GM19438 (cell line): ENCODE results near the gene SYNDIG1L.
"Not testable (repeated sequence)": the region's sequence is repeated elsewhere in the genome, so short reads cannot be mapped to it uniquely, and the experiment has no call there.

Experiments used
- ATAC-seq: cut with Tn5 transposase; IDR thresholded peaks from one replicate; pipeline ENCODE4 v1.9.1; 2021; ENCODE audit warnings: low read depth; ENCODE audit not compliant: unreplicated experiment

Gene SYNDIG1L

DNA sequence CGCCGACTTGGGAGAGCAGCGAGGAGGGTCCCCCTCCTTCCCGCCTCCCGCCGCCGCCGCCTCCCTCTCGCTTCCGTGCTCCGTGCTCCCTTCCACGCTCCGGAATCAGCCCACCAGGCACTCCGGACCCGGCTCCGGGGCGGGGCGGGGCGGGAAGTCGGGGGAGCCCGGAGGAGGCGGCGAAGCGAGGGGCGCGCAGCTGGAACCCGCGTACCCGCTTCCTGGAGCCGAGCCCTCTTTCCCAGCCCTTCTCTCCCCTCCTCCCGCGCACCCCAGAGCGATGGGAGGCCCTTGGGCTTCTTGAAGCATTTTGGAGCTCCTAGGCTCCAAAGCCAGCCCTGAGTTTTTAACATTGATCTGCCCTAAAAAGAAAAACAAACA lies at the start of gene SYNDIG1L:
SYNDIG1L (minus strand) TSS at position 9 of the 381 bp plus-strand sequence. CDS start 16,466 bp downstream, outside the sequence.
- ATAC-seq: no peak

DNA sequence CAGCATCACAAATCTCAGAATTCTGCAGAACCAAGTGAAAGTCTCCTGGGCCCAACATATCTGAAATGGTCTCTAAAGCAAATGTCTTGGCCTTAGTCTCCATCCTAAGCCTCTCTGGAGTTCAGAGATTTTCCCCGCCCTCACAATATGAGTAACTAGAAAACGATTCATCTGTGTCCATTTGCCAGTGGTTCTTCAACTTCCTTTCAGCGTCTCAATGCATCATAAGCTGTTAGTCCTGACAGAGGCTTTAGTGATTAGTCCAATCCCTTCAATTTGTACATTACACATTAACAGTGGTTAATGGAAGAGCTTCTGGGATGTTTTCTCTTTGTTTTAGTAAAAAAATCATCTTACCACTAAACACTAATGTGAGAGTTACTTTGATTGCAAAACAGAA lies 49.7 kb upstream of the SYNDIG1L start:
- no peak for ATAC-seq

DNA sequence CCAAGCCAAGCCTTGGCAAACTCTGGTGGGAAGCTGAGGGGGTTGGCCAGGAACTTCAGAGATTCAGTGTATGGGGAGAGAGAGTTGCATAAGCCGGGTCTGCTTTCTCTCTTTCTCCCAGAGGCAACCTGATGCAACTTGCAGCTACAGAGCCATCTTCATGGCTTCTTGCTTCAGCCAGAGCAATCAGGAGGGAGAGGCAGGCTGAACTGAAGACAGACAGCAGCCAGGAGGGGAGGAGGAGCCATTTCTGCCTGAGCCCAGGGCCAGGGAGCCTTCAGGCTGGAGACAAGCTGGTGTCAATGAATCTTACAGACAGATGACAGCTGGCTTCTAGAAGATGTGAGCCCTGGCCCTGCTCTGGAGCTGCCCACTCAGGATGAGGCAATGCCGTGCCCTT lies 48.4 kb upstream of the SYNDIG1L start:
- no peak for ATAC-seq

DNA sequence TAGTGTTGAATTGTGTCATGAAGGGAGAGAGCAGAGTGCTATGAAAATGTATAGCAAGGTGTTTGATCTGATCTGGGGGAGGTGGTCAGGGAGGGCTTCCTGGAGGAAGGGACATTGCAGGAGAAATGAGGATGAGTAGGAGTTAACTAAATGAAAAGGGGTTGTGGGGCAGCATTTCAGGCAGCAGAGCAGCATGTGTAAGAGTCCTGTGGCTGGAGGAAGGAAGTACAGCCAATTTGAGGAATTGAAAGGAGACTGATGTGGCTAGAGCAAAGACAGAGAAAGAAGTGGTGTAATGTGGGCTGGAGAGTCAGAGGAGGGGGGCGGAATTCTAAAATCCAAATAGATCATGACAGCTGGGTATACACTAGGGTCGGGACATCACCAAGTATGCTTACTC lies 46.6 kb upstream of the SYNDIG1L start:
- ATAC-seq: no peak

DNA sequence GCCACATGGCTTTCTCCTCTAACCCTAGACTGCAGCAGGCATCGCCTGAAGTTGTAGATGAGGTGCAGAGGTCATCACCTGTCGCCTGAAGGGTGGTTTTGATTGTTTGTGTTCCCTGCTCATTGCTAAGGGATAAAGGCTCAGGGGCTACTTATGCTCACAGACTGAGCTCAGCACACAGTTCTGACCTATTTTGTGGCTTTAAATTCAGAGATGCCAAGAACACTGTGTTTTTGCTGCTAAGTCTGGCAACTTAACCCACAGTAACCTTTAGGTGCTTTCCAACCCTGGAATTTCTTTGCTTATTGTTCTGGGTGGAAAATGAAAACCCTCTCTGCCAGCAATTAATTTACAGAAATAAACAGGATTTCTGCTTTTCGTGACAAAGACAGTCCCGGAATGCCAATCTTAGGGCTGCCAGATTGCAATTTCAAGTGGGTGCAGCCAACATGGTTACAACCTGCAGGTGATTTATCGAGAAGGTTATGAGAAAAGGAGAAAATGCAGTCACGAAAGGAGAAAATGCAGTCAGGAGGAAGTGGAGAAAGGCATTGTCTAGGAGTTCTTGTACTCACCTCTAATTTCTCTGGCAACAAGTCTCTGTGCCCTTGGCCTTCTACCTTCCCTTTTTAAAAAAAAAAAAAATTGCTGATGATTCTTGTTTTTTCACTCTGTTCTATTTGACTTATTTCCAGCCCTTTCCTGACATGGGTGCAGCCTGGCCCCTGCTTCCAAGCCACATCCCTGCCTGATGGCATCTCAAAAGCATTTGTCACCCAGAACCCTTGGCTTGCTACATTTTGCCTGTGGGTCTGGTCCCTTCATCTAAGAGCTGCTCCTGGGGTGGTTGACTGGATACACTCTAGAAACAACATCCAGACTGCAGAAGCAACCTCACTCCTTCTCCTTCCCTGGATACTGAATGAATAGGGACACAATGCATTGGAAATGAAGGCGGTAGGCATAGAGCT lies 43.8 kb upstream of the SYNDIG1L start:
- no peak for ATAC-seq

DNA sequence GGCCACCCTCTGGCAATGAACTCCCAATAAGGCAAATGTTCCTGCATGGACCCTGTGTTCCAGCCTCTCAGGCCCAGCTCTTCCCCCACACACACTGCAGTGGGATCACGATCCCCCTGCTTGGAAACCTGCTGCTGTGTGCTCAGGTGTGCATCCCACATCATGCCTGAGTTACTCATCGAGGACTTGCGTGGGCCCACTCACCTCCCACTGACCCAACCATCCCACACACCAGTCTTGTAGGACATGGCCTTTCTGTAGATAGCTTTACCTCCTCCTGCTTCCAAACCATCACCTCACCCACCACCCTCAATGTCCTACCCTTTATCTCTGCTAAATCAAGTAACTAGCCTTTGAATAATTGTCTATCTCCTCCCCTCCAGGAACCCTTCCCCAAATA lies 42.5 kb upstream of the SYNDIG1L start:
- ATAC-seq: no peak

DNA sequence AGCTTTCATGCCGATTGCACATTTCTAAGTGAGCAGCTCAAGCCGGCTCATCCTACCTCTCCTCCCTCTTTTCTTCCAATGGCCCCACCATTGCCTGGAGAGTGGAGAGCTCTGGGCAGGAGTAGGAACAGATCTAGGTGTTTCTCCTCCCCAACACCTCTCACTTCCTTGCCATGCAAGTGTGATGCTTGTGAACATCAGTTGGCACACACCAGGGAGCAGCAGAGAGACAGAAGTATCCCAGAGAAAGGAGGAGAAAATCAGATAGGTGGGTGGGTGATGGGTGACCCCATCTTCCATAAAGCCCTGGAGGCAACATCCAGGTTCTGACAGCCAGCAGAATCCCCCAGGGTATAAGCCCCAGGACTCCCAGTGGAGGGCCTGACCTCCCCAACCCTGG lies 39.3 kb upstream of the SYNDIG1L start:
- no peak for ATAC-seq

DNA sequence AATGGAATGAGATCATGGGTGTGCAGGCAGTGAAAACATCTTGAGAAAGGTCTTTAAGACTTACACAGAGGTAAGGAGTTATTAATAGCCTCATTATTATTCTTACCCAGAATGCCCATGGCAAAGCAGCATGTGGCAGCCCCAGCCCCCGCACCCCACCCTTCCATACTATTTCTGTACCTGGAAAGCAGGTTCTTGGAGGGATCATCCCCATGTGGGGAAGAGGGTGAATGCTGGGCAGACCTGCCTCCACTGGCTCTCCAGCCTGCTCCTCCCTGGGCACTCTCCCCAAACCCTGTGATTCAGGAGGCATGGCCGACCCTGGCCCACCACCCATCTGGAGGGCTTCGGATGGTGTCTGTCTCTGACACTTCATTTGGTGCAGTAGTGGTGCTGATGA lies 38.8 kb upstream of the SYNDIG1L start:
- no peak for ATAC-seq

DNA sequence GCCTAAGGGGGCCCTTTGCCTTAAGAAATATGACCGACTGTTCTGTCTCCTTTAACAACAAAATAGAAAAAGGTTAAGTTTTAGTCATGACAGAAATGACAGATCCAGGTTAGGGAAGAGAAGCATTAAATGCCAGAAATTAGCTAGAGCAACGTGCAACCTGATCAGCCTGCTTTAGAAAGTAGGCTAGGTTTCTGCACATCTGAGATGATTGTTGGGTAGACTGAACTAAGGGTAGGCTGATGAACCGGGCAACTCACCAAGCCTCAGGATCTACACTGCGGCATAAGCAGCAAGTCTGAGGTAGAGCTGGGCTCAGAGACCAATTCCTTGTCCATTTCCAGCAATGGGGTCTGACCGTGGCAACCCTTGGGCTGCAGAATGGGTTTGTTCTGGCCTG lies 37.7 kb upstream of the SYNDIG1L start:
- no peak for ATAC-seq

DNA sequence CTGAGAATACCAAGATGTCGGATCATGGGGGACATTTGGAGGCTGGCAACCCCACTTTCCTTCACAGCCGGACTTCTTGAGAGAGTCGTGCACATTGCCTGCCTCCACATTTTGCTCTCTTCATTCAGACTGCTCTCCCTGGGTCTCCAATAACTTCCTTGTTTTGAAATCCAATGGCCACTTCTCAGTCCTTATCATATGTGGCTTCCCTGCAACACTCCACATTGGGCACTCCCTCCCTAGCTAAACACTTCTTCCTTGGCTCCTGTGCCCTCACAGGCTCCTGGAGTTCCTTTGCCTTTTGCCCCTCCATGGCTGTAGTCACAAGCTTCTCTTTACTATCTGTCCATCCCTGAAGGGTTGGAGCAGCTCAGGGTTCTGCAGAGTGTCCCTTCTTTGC lies 37.0 kb upstream of the SYNDIG1L start:
- no peak for ATAC-seq

DNA sequence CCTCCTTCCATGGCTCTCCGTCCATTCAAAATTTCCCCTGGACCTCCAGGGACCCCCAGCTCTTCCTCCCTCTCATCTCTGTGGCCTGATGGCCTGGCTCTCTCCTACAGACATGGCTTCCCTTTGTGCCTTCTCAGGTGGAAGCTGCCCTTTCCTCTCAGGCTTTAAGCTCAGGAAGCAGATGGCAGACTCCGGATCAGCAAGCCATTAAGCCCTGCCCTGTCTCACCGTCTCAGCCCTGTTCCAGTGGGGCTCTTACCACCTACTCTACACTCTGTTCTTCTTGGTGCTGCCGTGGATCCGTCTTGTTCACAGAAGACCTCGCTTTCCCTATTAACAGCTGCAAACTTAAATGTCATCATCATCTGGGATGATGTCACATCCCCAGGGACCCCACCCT lies 34.0 kb upstream of the SYNDIG1L start:
- no peak for ATAC-seq

DNA sequence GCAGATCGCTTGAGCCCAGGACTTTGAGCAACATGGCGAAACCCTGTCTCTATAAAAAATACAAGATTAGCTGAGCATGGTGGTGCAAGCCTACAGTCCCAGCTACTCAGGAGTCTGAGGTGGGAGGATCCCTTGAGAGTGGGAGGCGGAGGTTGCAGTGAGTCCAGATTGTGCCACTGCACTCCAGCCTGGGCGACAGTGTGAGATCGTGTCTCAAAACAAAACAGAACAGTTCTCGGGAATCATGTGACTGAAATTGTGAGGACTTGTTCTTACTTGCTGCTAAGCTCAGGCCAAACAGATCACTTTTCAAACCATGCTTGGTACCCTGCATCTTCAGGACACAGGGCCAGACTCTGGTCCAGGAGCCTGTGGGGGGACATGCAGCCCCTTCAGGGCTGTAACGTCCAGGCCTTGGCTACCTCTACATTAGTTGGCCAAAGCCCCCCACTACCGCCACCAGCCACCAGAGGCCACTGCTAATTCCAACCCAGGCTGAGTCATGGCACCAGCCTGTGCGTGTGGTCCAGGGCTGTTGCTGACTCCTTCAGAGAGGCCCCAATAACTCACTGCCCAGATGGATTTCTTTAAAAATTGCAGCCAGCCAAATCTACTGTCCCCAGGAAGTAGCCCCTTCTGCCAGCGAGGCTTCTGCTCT lies 33.4 kb upstream of the SYNDIG1L start:
- no peak for ATAC-seq

DNA sequence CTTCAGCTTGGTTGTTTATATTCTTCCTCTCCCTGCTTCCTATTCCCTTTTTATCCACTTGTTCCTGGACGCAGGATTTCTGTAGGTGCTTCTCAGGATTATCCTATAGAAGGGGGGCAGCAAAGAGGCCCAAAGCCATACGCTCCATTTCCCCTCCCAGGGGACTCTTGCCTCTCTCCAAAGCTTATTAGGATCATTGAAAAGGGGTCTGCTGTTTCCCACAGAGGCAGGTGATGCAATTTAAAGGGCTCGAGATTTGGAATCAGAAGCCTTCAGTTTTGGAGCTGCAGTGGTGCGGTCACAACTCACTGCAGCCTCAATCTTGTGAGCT lies 31.5 kb upstream of the SYNDIG1L start:
- no peak for ATAC-seq

DNA sequence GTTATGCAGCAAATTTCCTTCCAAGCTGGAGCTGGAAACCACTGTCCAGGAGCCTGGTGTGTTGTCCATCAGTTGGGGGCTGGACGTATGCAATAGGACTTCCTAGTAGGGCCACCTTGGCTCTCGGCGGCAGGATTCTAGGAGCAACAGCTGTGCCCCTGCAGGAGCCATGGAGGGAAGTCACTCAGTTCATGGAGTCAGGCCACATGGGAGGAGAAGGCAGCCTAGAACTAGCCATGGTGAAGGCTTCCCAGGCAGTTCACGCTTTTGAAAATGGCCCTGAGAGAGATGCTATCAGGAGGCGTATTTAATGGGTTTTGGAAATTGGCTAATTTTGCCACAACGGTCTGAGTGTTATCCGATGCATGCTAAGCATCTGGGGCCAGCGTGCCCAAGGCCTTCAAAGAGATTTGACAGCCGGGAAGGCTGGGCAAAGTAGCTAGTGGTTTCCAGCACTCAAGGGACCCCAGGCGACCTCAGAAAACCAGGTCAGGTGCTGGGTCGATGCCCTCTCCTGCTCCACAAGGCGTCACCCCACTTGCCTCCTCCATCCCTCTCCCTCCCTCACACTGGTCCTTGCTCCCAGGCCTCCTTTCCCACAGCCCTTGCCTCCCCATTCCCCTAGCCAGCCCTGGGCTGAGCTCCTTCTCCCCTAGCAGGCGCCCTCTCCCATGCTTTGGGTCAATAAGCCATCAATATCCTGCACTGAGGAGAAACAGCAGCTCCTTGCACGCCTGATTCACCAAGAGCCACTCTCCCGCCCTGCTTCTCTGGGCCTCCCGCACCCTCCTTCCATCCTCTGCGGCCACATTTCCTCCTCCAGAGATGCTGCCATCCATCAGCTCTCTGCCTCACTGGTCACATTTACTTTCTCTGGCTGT lies 30.9 kb upstream of the SYNDIG1L start:
- no peak for ATAC-seq

DNA sequence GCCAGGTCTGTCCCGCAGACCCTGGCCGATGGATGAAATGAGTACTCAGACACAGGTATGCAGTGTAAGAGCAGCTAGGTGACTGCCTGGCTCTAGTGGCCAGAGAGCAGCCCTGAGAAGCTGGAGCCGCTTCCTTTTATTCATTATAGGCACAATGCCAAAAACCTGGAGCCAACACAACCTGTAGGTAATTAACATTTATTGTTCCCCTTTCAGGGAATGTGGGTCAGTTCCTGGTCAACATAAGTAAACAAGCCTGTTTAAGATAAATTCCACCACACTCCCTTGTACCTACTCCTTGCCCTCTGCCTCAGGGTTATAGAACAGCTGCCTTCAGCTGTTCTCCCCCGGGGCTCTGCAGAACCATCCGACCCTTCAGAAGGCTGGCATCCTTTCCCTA lies 28.4 kb upstream of the SYNDIG1L start:
- ATAC-seq: not testable (repeated sequence)

DNA sequence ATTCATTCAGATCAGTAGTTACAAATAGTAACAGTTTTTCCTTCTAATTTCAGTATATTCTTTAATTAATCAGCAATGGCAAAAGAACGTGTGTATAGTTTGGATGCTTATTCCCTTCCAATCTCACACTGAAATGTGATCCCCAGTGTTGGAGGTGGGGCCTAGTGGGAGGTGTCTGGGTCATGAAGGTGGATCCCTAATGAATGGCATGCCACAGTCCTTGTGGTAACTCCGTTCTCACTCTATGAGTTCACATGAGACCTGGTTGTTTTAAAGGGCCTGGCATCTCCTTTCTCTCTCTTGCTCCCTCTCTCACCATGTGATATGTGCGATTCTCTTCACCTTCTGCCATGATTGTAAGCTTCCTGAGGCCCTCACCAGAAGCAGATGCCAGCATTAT lies 18.9 kb upstream of the SYNDIG1L start:
- ATAC-seq: no peak

DNA sequence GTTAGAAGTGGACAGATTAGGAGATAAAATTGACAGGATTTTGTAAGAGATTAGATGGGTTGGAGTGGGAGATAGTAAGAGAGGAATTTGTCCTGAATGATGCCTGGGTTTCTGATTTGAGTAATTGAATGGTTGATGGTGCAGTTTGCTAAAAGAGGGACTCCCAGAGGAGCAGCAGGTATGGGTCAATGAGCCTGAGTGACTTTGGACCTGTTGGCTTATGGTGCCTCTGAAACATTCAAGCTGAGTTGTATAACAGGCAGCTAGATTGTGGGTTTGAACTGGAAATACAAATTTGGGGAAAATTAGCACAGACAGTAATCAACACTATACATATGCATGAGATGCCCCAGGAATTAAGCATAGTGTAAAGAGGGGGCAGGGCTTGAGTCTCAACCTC lies 16.7 kb upstream of the SYNDIG1L start:
- ATAC-seq: no peak

DNA sequence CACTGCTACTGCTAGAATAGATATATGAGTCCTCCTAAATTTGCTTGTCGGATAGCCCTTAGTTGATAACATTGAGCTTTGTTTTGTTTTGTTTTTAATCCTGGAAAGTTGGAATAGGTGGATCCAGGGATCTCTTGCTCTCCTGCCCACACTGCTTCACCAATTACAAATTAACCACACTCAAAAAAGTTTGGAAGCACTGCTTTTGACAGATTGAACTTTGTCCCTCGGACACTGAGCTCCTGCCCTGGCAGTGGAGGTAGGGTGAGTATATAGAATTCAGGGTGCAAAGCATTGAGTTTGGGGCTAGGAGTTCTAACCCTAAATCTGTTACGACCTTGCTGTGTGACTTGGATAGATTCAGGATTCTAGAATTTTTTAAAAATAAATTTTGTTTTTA lies 15.1 kb upstream of the SYNDIG1L start:
- ATAC-seq: no peak

DNA sequence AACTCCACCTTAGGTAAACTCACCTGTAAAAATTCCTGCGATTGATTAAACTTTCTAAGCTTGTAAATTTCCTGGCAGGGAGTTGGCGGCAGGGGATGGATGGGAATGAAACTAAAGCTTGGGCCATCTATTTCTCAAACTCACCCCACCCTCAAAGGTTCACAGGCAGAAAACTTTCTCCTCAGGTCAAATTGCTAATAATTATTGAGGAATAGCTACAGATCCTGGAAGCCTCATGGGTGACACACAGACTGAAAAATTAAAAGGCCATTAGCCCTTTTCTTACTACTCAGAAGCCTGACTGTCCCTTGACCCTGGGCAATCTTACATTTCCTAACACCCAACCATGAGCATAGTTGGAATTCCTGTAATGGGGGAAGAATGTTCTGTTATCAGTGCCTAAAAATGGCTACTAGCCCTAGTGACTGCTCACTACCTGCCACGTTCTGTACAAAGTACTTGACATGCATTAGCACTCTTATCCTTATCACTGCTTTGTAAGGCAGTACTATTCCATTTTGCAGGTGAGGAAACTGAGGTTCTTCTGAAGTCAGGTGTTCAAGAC lies 12.4 kb upstream of the SYNDIG1L start:
- ATAC-seq: no peak

DNA sequence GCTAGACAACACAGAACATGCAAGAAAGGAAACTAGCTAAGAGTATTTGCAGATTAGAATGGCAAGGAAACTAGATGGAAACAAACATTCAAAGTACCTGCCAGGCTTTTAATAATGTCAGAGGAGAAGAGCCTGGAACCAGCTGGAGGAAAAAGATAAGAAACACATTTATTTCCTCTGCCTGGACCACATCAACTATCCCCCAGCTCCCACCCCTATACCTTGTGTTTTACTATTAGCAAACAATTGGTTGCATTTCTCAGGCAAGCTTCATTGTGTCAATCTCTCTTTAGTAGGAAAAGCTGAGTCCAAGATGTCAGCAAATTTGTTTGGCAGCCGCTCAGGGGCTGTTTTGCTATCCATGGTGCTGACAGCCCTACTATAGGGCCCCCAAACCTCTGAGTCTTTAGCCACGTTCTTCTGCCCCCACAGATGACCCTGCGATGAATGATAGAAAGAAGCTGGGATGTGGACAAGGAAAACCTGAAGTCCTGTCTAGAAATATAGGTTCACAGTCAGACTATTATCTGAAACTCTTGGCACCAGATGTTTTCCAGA lies 11.6 kb upstream of the SYNDIG1L start:
- ATAC-seq: no peak

DNA sequence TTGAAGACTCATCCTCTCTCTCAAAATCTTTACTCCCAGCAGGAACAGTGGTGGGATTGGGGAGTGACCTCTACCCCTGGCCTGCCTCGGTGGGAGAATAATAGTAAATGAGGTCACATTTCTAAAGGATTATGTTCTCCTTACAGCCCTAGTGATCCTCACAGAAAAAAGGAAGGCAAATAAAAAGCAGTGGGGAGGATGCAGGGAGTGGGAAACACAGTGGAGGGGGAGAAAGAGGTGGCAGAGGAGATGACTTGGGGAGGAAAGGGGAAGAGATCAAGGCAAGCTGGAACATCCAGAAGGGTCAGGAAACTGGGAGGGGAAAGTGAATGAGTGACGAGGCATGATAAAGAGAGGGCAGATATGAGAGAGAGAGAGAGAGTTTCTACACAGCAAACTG lies 8.3 kb upstream of the SYNDIG1L start:
- ATAC-seq: no peak
